GM06990 (cell line): ENCODE measurements around the gene SLC25A41.

ENCODE experiments used
- DNase-seq: peaks from one replicate; pipeline ENCODE4 v3.0.0-alpha.2; 2011; ENCODE audit not compliant: insufficient read length; ENCODE audit errors: extremely low read depth
- H3K27me3 ChIP-seq: replicated peaks from 2 replicates; pipeline ENCODE4 v1.6.0; 2011; ENCODE audit warnings: low read length; ENCODE audit not compliant: control insufficient read depth, insufficient read depth
- H3K36me3 ChIP-seq: 2 replicates; pipeline ENCODE4 v1.5.1; 2011; ENCODE audit warnings: low read length; ENCODE audit not compliant: control insufficient read depth, insufficient read depth
- H3K4me3 ChIP-seq: replicated peaks from 2 replicates; pipeline ENCODE4 v1.5.1; 2011; ENCODE audit warnings: low read depth, mild to moderate bottlenecking, control low read depth, low read length
- CTCF ChIP-seq: IDR thresholded peaks from 2 replicates; pipeline ENCODE4 v1.5.1; 2011; ENCODE audit warnings: low read length, control low read depth, mild to moderate bottlenecking, inconsistent platforms; ENCODE audit not compliant: insufficient read depth, poor library complexity, severe bottlenecking

Gene SLC25A41

GRCh38 chr19:6412447-6413091 lies 21.0 kb downstream of the SLC25A41 start:
- peak; percentile 61 for TF ChIP-seq CTCF
- Histone ChIP-seq H3K36me3 (peaks cover 28% of the 10 kb centered on the region), H3K27me3 (no peaks in the 10 kb centered on the region), H3K4me3 (no peak overlapping the region)
- no peak for DNase-seq

DNA sequence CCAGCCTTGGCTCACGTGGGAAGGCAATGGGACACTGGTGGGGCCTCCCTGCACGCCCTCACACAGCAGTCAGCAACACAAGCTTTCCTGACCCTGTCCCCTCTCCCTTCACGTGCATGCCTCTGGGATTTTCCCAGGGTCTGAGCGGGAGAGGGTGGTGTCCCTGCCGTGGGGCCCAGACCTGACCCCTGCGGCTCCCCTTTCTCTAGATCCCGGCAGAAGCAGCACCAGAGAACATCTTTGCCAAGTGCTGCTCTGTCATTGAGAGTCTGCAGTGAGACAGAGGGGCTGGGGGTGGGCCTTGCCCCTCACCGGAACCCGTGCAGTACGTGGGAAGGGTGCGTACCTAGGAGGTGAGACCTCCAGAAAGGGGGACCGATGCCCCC lies 21.5 kb downstream of the SLC25A41 start:
- Histone ChIP-seq H3K4me3 (no peak overlapping the region), H3K36me3 (peaks cover 23% of the 10 kb centered on the region), H3K27me3 (no peaks in the 10 kb centered on the region)
- no peak for DNase-seq
- no peak for TF ChIP-seq CTCF

- DNase-seq, result no peak
- Histone ChIP-seq H3K27me3 (no peaks in the 10 kb centered on the region), H3K4me3 (no peak overlapping the region), H3K36me3 (peaks cover 6% of the 10 kb centered on the region)
- no peak for TF ChIP-seq CTCF
These were observed 24.2 kb downstream of the SLC25A41 start for GRCh38 chr19:6409346-6409745.

DNA sequence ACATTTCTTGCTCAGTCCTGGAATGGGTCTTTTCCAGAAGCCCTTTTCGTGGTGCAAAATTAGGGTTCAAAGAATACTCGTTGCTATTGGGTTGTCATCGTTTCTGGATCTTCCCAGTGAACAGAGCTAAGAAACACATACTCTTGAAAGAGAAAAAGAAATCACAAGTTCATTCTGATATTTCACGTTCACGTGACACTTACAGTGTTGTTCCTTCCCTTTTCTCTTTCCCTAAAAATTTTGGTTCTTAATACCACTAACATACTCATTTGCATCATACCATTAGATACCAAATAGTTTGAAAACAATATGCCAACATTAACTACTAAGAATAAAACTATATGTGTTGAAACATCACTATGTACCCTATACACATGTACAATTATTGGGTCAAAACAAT lies 27.2 kb downstream of the SLC25A41 start:
- no peak overlapping the region for H3K4me3 ChIP-seq
- TF ChIP-seq CTCF, result no peak
- no peak for DNase-seq
- no peaks in the 10 kb centered on the region for H3K27me3 ChIP-seq
- H3K36me3 ChIP-seq, result no peaks in the 10 kb centered on the region

DNA sequence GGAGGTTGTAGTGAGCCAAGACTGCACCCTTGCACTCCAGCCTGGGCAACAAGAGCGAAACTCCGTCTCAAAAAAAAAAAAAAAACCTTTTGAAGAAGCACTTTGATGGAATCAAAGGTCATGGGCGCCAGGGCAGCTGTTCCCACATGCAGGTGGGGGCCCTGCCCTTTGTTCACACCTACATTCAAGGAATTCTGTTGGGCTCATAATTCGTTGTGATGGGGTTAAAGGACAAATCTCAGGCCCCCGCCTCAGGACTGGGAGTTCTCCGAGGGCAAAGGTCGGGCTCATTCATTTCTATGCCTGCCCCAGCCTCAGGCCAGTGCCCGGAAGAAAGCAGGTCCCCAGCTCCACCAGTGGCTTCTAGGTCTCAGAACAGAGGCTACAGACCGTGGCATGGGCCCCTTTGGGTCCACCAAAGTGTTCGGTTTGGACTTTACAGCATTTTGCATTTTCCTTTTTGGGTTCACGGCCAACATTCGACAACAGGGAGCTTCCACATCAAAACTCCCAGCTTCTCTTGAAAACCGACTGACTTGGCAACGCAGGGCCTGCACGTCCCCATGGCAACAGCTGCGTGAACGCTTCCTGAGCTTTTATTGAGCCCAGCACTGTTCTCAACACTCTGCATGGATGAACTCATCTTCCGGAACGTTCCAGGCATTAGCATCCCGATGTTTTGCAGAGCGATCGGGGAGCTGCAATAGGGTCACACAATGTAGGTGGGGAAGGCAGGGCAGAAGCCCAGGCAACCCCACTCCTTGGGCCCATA lies 30.5 kb downstream of the SLC25A41 start:
- no peaks in the 10 kb centered on the region for H3K36me3 ChIP-seq
- no peak for TF ChIP-seq CTCF
- no peak for DNase-seq
- no peaks in the 10 kb centered on the region for H3K27me3 ChIP-seq
- H3K4me3 ChIP-seq, result no peak overlapping the region
